Dermis blood vessel endothelial cell (primary cell): ENCODE measurements around the gene FLAD1. TPM values are rescaled to one million over a fixed set of nuclear protein-coding genes. Genes with fewer than 3 reads are reported as not detected.
A peak's percentile ranks its signal among the peaks of the same experiment; 100 is the strongest.
"Not testable (repeated sequence)": the region's sequence is repeated elsewhere in the genome, so short reads cannot be mapped to it uniquely, and the experiment has no call there.

Experiments used
- DNase-seq: peaks from one replicate; pipeline ENCODE4 v3.0.0; 2010
- total RNA-seq: library from RNA; depleted of rRNA; stranded (reverse); fragments of >200 nt; gene quantifications from 2 replicates; pipeline ENCODE4 v1.2.3, GENCODE V29; 2014

The FLAD1 gene
- total RNA-seq, 1 donor from 2014 or later, result 27.1 TPM

- DNase-seq, result peak; percentile 34
These were observed 13.2 kb upstream of the FLAD1 start for GRCh38 chr1:154969860-154970452.

GRCh38 chr1:154970631-154971340, 12.4 kb upstream of the FLAD1 start, which contains the start of gene SHC1:
Gene SHC1 (minus strand): TSS chr1:154970747. CDS start chr1:154970526, 221 bp downstream.
- peak; percentile 94 for DNase-seq

- DNase-seq, result peak; percentile 42
These were observed 11.7 kb upstream of the FLAD1 start for GRCh38 chr1:154971341-154971998.

- no peak for DNase-seq
These were observed 11.0 kb upstream of the FLAD1 start for GRCh38 chr1:154972213-154972516.

- DNase-seq, result peak; percentile 96
These were observed 10.4 kb upstream of the FLAD1 start for GRCh38 chr1:154972517-154973343.

- DNase-seq, result peak; percentile 99
These were observed 9.6 kb upstream of the FLAD1 start for GRCh38 chr1:154973344-154974101.

GRCh38 chr1:154974102-154974807, 8.9 kb upstream of the FLAD1 start, which contains the start of gene CKS1B:
Gene CKS1B (plus strand): TSS chr1:154974681. CDS start chr1:154974746, 65 bp downstream.
- peak; percentile 100 for DNase-seq

- DNase-seq, result peak; percentile 96
These were observed 8.2 kb upstream of the FLAD1 start for GRCh38 chr1:154974808-154975408.

GRCh38 chr1:154975409-154976059, 7.6 kb upstream of the FLAD1 start:
- peak; percentile 68 for DNase-seq

- not testable (repeated sequence) for DNase-seq
These were observed 5.4 kb upstream of the FLAD1 start for GRCh38 chr1:154977762-154978161.

- DNase-seq, result no peak
These were observed 4.8 kb upstream of the FLAD1 start for GRCh38 chr1:154978360-154978759.

- DNase-seq, result no peak
These were observed 803 bp upstream of the FLAD1 start for GRCh38 chr1:154982341-154982740.

GRCh38 chr1:154983776-154984466, 777 bp downstream of the FLAD1 start:
- DNase-seq, result no peak

- not testable (repeated sequence) for DNase-seq
These were observed 3.6 kb downstream of the FLAD1 start for GRCh38 chr1:154986736-154987135.

GRCh38 chr1:154987326-154987725, 4.2 kb downstream of the FLAD1 start:
- DNase-seq, result no peak

- DNase-seq, result no peak
These were observed 5.2 kb downstream of the FLAD1 start for GRCh38 chr1:154988058-154988954.

- DNase-seq, result no peak
These were observed 6.2 kb downstream of the FLAD1 start for GRCh38 chr1:154989195-154989860.

- DNase-seq, result no peak
These were observed 7.1 kb downstream of the FLAD1 start for GRCh38 chr1:154990276-154990675.
